ENCODE results near the gene RPL19.

The RPL19 gene

GRCh38 chr17:39198186-39198566 is 1.9 kb upstream of the RPL19 start:
- no peak for DNase-seq

- DNase-seq: peak; percentile 71 to 92
Measured at GRCh38 chr17:39199820-39200069, 338 bp upstream of the RPL19 start.

- no peak for DNase-seq
Measured at GRCh38 chr17:39200957-39201510, 951 bp downstream of the RPL19 start.

- no peak for DNase-seq
Measured at GRCh38 chr17:39204245-39204644, 4.2 kb downstream of the RPL19 start.

- no peak for DNase-seq
Measured at GRCh38 chr17:39205112-39205526, 5.0 kb downstream of the RPL19 start.

GRCh38 chr17:39208136-39208535 is 8.1 kb downstream of the RPL19 start:
- DNase-seq: no peak

- no peak for DNase-seq
Measured at GRCh38 chr17:39208893-39209292, 8.8 kb downstream of the RPL19 start.

GRCh38 chr17:39209317-39210092 is 9.4 kb downstream of the RPL19 start:
- DNase-seq: no peak

- no peak for DNase-seq
Measured at GRCh38 chr17:39210093-39210434, 10.0 kb downstream of the RPL19 start.

- no peak for DNase-seq
Measured at GRCh38 chr17:39212195-39212810, 12.2 kb downstream of the RPL19 start.

GRCh38 chr17:39212841-39213480 is 12.9 kb downstream of the RPL19 start:
- no peak for DNase-seq

GRCh38 chr17:39213852-39214251 is 13.8 kb downstream of the RPL19 start:
- peak in 1 of 2 experiments; percentile 26 for DNase-seq

- no peak for DNase-seq
Measured at GRCh38 chr17:39217734-39218369, 17.8 kb downstream of the RPL19 start.

GRCh38 chr17:39218906-39219305 is 18.8 kb downstream of the RPL19 start:
- DNase-seq: no peak

GRCh38 chr17:39219647-39220154 is 19.6 kb downstream of the RPL19 start:
- no peak for DNase-seq

GRCh38 chr17:39221572-39221971 is 21.5 kb downstream of the RPL19 start:
- DNase-seq: no peak

- DNase-seq: no peak
Measured at GRCh38 chr17:39222151-39222550, 22.1 kb downstream of the RPL19 start.

GRCh38 chr17:39222866-39223834 is 23.1 kb downstream of the RPL19 start:
- no peak for DNase-seq

GRCh38 chr17:39223907-39224777 is 24.1 kb downstream of the RPL19 start:
- DNase-seq: no peak

- no peak for DNase-seq
Measured at GRCh38 chr17:39224778-39225307, 24.8 kb downstream of the RPL19 start.
